OCI-LY7 (cell line): ENCODE measurements around the gene PRM2. TPM values are rescaled to one million over a fixed set of nuclear protein-coding genes. Genes with fewer than 3 reads are reported as not detected.

ENCODE experiments used
- BruUV-seq: library from RNA; stranded (reverse); fragments of 400-500 nt; replicated peaks from 2 replicates; lab custom pipeline; 2021; lab: Mats Ljungman, UMichigan
- CTCF ChIA-PET: fragments of 300-600 bp; sonication (Branson Sonifier 250); formaldehyde crosslinking; loops from one replicate; lab custom pipeline; 2022; ENCODE audit warnings: antibody characterized with exemption; ENCODE audit not compliant: unreplicated experiment; lab: Charles Lee
- POLR2A ChIA-PET: fragments of 300-600 bp; sonication (Branson Sonifier 250); formaldehyde crosslinking; loops from one replicate; lab custom pipeline; 2022; ENCODE audit warnings: antibody characterized with exemption; lab: Charles Lee
- DNase-seq: peaks from one replicate; pipeline ENCODE4 v3.0.0-alpha.2; 2015; ENCODE audit warnings: low spot score
- H2AFZ ChIP-seq: fragments of 200-600 bp; sonication (generic), shearing (Covaris generic); 2 replicates; pipeline ENCODE4 v1.6.1; 2014; ENCODE audit warnings: mild to moderate bottlenecking, antibody characterized with exemption, low read length, moderate library complexity
- H3K27ac ChIP-seq: fragments of 200-600 bp; sonication (generic); 2 replicates; pipeline ENCODE4 v1.5.1; 2014; ENCODE audit warnings: mixed run types, low read depth, mild to moderate bottlenecking, moderate library complexity, low read length, inconsistent platforms; ENCODE audit not compliant: poor library complexity, severe bottlenecking
- H3K36me3 ChIP-seq: fragments of 200-600 bp; sonication (generic); 2 replicates; pipeline ENCODE4 v1.6.1; 2014; ENCODE audit warnings: mild to moderate bottlenecking, antibody characterized with exemption, low read length, moderate library complexity, mixed read lengths; ENCODE audit not compliant: insufficient read depth
- H3K4me1 ChIP-seq: fragments of 200-600 bp; sonication (generic); 2 replicates; pipeline ENCODE4 v1.5.1; 2014; ENCODE audit warnings: mild to moderate bottlenecking, low read length; ENCODE audit not compliant: insufficient read depth, poor library complexity, severe bottlenecking
- H3K4me2 ChIP-seq: fragments of 200-600 bp; sonication (generic); 2 replicates; pipeline ENCODE4 v1.6.1; 2014; ENCODE audit warnings: mild to moderate bottlenecking, low read length
- H3K4me3 ChIP-seq: fragments of 200-600 bp; sonication (generic); 2 replicates; pipeline ENCODE4 v1.5.1; 2014; ENCODE audit warnings: mild to moderate bottlenecking, low read depth, low read length; ENCODE audit not compliant: poor library complexity, severe bottlenecking
- H3K79me2 ChIP-seq: fragments of 200-600 bp; sonication (generic); 2 replicates; pipeline ENCODE4 v1.6.1; 2016; ENCODE audit warnings: low read depth, mild to moderate bottlenecking, low read length, moderate library complexity, mixed read lengths; ENCODE audit not compliant: insufficient read depth
- H3K9me2 ChIP-seq: fragments of 200-600 bp; sonication (generic); 2 replicates; pipeline ENCODE4 v1.6.1; 2016; ENCODE audit warnings: mild to moderate bottlenecking, low read length, mixed read lengths; ENCODE audit not compliant: insufficient read depth
- H3K9me3 ChIP-seq: fragments of 200-600 bp; sonication (generic); 2 replicates; pipeline ENCODE4 v1.6.1; 2014; ENCODE audit warnings: mild to moderate bottlenecking, mixed run types, low read length, mixed read lengths
- H4K20me1 ChIP-seq: fragments of 200-600 bp; sonication (generic); 2 replicates; pipeline ENCODE4 v1.6.1; 2014; ENCODE audit warnings: mild to moderate bottlenecking, antibody characterized with exemption, low read length, moderate library complexity, mixed read lengths; ENCODE audit not compliant: insufficient read depth
- EZH2phosphoT487 ChIP-seq: fragments of 200-600 bp; sonication (generic); IDR thresholded peaks from 2 replicates; pipeline ENCODE4 v1.6.1; 2018; ENCODE audit warnings: low read depth, borderline replicate concordance, mild to moderate bottlenecking, mixed run types, antibody characterized with exemption, low read length, moderate library complexity, mixed read lengths
- intact Hi-C: fragments of 100-400 bp; cut with micrococcal nuclease; formaldehyde crosslinking; loops from one replicate; pipeline ENCODE4 v1.10.0; 2022; ENCODE audit not compliant: unreplicated experiment
- total RNA-seq, 2 experiments: library from RNA; depleted of rRNA in 1 of 2; stranded (reverse); fragments of >200 nt in 1 of 2; shearing (Covaris generic) in 1 of 2; gene quantifications; 2 replicates each; pipeline ENCODE4 v1.2.3, GENCODE V29; 2014 to 2022
- TF ChIP-seq, protein P1 (sequence below): fragments of 200-600 bp; sonication (generic); conservative IDR thresholded peaks from 2 replicates; pipeline ENCODE4 v1.5.1; 2014; ENCODE audit warnings: mild to moderate bottlenecking, antibody characterized with exemption, low read length, moderate library complexity, mixed read lengths

PRM2 gene
- total RNA-seq, 2 experiments from 2014 or later = not detected

DNA sequence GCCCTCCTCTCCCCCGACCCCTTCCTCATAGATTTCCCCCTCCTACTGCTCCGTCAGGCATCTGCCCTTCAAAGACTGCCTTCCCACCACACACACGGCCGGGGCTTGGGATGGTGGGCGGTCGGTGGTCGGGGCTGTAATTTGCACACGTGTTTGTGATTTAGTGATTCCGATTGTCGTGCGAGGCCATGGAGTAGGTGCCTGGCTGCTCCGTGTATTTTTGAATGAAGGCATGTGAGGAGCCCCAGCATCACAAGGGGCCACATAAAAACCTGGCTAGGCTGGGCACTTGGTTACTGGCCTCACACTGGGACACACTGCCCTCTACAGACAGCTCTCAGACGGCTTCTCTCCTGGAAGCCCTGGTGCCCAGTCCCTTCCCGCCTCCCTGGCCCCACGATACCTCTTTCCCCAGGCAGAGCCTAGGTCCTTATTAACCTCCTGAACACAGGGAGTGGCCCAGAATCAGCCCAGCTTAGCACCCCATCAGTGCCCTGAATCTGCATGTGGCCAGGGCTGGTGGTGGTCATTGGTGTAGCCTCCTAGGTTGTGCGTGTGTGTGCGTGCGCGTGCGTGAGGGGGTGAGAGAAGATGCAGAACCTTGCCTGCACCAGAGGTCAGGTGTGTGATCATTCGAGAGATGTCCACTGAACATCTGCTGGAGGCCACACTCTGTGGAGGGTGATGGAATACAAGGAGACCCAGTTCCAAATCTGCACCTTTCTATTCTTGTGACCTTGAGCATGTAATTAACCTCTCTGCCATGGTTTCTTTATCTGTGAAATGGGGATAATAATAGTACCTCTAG, 18.9 kb downstream of the PRM2 start:
- Histone ChIP-seq H3K4me2 (peak overlapping the region; percentile 79), H2AFZ (no peak overlapping the region), H3K9me2 (no peaks in the 10 kb centered on the region), H4K20me1 (peaks cover 25% of the 10 kb centered on the region), H3K79me2 (peaks cover 34% of the 10 kb centered on the region), H3K9me3 (no peaks in the 10 kb centered on the region), H3K4me3 (peak overlapping the region; percentile 95), H3K4me1 (peaks cover 46% of the 10 kb centered on the region), H3K36me3 (peaks cover 34% of the 10 kb centered on the region), H3K27ac (peak overlapping the region; percentile 56)
- DNase-seq = peak; percentile 74
- intact Hi-C loops = loop anchor here (1.0 to 2.0 kb wide), 2 partner anchors 40 to 285 kb away; no protein-coding TSS in a partner anchor
- no TSS peak for BruUV-seq
- TF ChIP-seq, protein P1, sequence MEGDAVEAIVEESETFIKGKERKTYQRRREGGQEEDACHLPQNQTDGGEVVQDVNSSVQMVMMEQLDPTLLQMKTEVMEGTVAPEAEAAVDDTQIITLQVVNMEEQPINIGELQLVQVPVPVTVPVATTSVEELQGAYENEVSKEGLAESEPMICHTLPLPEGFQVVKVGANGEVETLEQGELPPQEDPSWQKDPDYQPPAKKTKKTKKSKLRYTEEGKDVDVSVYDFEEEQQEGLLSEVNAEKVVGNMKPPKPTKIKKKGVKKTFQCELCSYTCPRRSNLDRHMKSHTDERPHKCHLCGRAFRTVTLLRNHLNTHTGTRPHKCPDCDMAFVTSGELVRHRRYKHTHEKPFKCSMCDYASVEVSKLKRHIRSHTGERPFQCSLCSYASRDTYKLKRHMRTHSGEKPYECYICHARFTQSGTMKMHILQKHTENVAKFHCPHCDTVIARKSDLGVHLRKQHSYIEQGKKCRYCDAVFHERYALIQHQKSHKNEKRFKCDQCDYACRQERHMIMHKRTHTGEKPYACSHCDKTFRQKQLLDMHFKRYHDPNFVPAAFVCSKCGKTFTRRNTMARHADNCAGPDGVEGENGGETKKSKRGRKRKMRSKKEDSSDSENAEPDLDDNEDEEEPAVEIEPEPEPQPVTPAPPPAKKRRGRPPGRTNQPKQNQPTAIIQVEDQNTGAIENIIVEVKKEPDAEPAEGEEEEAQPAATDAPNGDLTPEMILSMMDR = peak; percentile 79
- no peak for TF ChIP-seq EZH2phosphoT487
- ChIA-PET POLR2A (interaction anchor here (0.6 to 2.7 kb wide), 6 partner anchors 20 to 139 kb away, joined by 3 to 20 read pairs (median 6); no protein-coding TSS in a partner anchor), CTCF (no interaction called here)

DNA sequence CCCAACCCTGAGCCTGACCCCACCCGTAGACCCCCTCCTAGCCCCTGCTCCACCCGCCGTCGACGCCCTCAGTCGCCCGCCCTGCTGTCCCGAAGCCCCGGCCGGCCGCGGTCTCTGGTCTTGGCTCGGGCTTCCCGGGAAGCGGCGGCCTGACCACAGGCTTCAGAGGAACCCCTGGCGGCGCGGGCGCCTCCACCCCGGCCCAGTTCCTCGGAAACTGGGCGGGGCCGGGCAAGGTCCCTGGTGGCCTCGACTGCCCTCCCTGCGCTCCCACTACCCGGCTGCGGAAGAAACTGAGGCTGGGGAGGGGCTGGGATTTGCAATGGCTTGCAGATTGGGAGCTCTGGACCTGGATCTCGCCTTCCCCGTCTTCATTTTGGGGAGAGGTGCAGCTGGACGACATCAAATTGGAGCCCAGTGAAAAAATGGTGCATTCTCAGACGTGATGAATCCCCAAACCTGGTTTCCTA, 19.6 kb downstream of the PRM2 start:
- Histone ChIP-seq H3K4me3 (peak overlapping the region; percentile 95), H3K4me2 (peak overlapping the region; percentile 79), H4K20me1 (peaks cover 25% of the 10 kb centered on the region), H3K27ac (peak overlapping the region; percentile 56), H3K9me3 (no peaks in the 10 kb centered on the region), H3K9me2 (no peaks in the 10 kb centered on the region), H3K79me2 (peaks cover 34% of the 10 kb centered on the region), H3K4me1 (peaks cover 52% of the 10 kb centered on the region), H3K36me3 (peaks cover 40% of the 10 kb centered on the region), H2AFZ (no peak overlapping the region)
- TF ChIP-seq, protein P1 = no peak
- no peak for TF ChIP-seq EZH2phosphoT487
- POLR2A ChIA-PET = interaction anchor here (0.6 to 3.2 kb wide), 11 partner anchors 14 to 307 kb away, joined by 3 to 20 read pairs (median 6); no protein-coding TSS in a partner anchor
- BruUV-seq = TSS peak; percentile 67
- intact Hi-C loops = loop anchor here (1.0 to 2.0 kb wide), 5 partner anchors 38 to 284 kb away; partner anchors contain the start of gene RMI2
- CTCF ChIA-PET = interaction anchor here (0.5 kb wide), 1 partner anchor 76 kb away, joined by 8 read pairs; no protein-coding TSS in a partner anchor
- DNase-seq = no peak
